T follicular helper cell (primary cell): ENCODE measurements around the gene KCNK2.

Experiments used
- DNase-seq: peaks from one replicate; pipeline ENCODE4 v3.0.0-alpha.2; 2020; ENCODE audit warnings: low read depth

Gene KCNK2

GRCh38 chr1:215095524-215095923, 13.0 kb downstream of the KCNK2 start:
- DNase-seq: no peak

- DNase-seq: no peak
These were observed 19.0 kb downstream of the KCNK2 start for GRCh38 chr1:215101511-215101910.

- DNase-seq: no peak
These were observed 21.7 kb downstream of the KCNK2 start for GRCh38 chr1:215104283-215104682.

GRCh38 chr1:215106067-215106466, 23.5 kb downstream of the KCNK2 start:
- no peak for DNase-seq

- no peak for DNase-seq
These were observed 26.6 kb downstream of the KCNK2 start for GRCh38 chr1:215109171-215109570.

GRCh38 chr1:215111916-215112315, 29.4 kb downstream of the KCNK2 start:
- DNase-seq: no peak

- DNase-seq: no peak
These were observed 31.2 kb downstream of the KCNK2 start for GRCh38 chr1:215113776-215114153.

GRCh38 chr1:215114154-215114933, 31.8 kb downstream of the KCNK2 start:
- DNase-seq: no peak

- DNase-seq: no peak
These were observed 33.2 kb downstream of the KCNK2 start for GRCh38 chr1:215115760-215116159.

GRCh38 chr1:215118081-215118480, 35.5 kb downstream of the KCNK2 start:
- DNase-seq: no peak

GRCh38 chr1:215119056-215119455, 36.5 kb downstream of the KCNK2 start:
- no peak for DNase-seq

GRCh38 chr1:215119719-215120365, 37.3 kb downstream of the KCNK2 start:
- DNase-seq: no peak

- no peak for DNase-seq
These were observed 46.0 kb downstream of the KCNK2 start for GRCh38 chr1:215128504-215128903.

- no peak for DNase-seq
These were observed 48.8 kb downstream of the KCNK2 start for GRCh38 chr1:215131291-215131690.

- DNase-seq: no peak
These were observed 49.6 kb downstream of the KCNK2 start for GRCh38 chr1:215132156-215132555.

GRCh38 chr1:215133532-215133931, 51.0 kb downstream of the KCNK2 start:
- no peak for DNase-seq

- no peak for DNase-seq
These were observed 55.4 kb downstream of the KCNK2 start for GRCh38 chr1:215137985-215138384.

- no peak for DNase-seq
These were observed 57.6 kb downstream of the KCNK2 start for GRCh38 chr1:215140135-215140534.

GRCh38 chr1:215141460-215141859, 58.9 kb downstream of the KCNK2 start:
- DNase-seq: no peak

GRCh38 chr1:215143497-215143896, 61.0 kb downstream of the KCNK2 start:
- no peak for DNase-seq

- no peak for DNase-seq
These were observed 63.9 kb downstream of the KCNK2 start for GRCh38 chr1:215146240-215146975.

GRCh38 chr1:215147024-215147423, 64.5 kb downstream of the KCNK2 start:
- DNase-seq: no peak
